Fibroblast of the conjunctiva (primary cell): Measurements from ENCODE around the gene CARHSP1.
"Not testable (repeated sequence)": the region's sequence is repeated elsewhere in the genome, so short reads cannot be mapped to it uniquely, and the experiment has no call there.

Source experiments
- DNase-seq: peaks from one replicate; pipeline ENCODE4 v3.0.0-alpha.2; 2010; ENCODE audit warnings: low read depth

Gene CARHSP1

DNA sequence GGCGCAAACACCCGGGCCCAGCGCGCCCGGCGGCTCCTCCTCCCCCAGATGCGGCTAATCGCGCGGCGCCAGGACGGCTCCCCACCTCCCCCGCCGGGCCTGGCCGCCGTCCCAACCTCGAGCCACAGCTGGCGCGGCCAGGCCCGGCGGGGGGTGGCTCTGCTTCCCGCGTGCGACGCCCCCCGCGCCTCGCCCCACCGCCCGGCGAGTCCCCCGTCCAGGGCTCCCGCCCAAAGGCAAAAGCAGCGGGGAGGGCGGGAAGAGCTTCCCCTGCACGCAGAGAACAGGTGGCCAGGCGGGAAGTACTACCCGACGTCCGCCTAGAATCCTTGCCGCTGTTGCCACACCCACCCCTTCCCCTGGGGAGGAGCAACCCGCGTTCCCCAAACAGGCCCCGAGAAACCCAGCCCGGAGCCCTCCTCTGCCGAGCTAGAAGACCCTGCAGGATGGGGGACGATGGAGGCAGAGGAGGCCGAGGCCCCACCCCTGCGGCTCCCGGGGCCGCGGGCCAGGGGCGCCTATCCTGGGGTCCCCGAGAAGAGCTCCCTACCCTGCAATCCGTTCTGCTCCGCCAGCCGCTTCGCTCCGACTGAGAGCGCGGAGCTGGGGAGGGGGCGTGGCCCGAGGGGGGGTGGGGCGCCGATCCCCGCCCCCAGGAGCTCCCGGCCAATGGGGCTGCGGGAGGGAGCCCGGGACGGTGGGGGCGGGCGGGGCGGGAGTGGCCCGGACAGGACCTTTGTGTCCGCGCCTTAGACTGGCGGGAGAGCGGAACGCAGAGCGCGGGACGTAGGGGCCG lies at the start of gene CARHSP1:
CARHSP1 (minus strand) TSS at position 591 of the 796 bp plus-strand sequence. CDS start 9,678 bp downstream, outside the sequence.
- DNase-seq = peak; percentile 75

DNA sequence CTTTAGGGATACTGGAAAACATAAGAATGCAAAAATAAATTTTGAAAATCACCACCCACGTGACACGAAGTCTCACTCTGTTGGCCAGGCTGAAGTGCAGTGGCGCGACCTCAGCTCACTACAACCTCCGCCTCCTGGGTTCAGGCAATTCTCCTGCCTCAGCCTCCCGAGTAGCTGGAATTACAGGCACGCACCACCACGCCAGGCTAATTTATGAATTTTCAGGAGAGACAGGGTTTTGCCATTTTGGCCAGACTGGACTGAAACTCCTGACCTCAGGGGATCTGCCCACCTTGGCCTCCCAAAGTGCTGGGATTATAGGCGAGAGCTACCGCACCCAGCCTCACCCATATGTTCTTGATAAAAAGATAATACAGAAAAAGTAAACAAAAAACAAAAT lies 48.5 kb upstream of the CARHSP1 start:
- not testable (repeated sequence) for DNase-seq

DNA sequence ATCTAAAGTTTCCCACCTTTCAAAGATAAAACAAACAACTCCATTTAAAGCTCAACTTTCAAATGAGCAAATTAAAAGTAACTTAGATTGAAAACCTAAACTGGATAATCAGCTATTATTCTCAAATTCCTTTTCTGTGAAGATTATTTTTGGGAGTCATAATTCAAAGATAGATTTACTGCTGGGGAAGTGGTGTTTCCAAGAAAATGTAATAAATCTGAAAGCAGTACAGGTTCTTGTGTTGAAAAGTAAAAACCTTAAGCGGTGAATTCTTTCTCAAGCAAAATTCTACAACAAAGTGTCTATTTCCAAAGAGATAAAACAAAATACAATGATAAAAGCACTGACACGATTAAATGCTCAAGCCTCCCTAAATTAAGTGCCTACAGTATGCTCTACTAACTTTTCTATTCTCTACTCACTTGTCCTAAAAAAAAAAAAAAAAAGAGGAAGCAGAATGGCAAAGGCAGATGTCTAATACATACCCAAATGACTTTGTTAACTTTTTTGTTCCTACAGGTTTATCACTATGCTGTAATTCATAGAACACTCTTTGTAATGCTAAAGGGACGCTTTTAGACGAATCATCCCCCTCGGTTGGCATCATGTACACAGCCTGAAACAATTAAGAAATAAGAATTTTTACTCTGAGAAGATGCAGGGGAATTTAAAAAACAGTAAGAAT lies 47.9 kb upstream of the CARHSP1 start:
- DNase-seq = no peak

GRCh38 chr16:8915722-8916301 lies 47.0 kb upstream of the CARHSP1 start:
- DNase-seq = no peak

DNA sequence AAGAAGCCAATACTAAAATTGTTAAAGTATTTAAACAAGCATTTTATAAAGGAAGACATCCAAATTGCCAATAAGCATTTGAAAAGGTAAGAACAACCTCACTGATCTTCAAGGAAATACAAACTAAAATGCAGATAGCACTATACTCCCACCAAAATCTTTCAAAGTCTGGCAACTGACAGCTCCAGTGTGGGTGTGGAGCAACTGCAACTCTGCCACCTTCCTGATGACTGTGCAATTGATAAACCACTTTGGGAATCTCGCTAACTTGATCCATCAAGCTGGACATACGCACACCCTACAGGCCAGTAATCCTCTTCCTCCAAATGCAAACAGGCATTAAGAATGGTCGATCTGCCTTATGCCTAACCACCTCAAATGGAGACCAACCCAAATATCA lies 45.3 kb upstream of the CARHSP1 start:
- DNase-seq = no peak

DNA sequence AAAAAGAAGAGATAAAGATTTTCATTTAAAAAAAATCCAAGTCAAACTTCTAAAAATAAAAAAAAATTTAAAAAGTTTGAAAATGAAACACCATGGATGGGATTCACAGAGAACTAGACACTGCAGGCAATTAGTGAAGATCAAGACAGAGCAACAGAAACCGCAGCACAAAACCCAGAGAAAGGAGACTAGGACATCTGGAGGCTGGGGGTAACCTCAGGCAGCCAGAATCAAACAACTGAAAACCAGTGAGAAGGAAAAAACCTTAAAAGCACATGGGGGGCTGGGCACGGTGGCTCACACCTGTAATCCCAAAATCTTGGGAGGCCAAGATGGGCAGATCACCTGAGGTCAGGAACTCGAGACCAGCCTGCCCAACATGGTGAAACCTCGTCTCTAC lies 44.0 kb upstream of the CARHSP1 start:
- DNase-seq = no peak

DNA sequence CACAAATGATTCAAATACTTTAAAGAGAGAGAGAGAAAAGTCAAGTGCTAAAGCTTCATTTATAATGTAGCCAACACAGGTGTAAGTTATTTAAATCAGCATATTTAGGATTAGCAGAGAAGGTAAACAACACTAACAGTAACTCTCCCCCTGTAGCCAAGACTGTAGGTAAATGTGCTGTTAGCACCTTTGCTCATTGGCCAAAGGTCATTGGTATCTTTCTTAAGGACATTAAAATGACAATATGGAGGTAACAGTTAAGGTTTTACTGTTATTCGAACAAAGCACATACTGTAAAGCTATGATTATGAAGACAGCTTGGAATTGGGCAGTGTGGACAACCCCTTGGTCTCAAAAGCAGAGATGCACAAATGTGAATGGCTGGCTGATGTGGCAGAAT lies 42.0 kb upstream of the CARHSP1 start:
- DNase-seq = no peak

DNA sequence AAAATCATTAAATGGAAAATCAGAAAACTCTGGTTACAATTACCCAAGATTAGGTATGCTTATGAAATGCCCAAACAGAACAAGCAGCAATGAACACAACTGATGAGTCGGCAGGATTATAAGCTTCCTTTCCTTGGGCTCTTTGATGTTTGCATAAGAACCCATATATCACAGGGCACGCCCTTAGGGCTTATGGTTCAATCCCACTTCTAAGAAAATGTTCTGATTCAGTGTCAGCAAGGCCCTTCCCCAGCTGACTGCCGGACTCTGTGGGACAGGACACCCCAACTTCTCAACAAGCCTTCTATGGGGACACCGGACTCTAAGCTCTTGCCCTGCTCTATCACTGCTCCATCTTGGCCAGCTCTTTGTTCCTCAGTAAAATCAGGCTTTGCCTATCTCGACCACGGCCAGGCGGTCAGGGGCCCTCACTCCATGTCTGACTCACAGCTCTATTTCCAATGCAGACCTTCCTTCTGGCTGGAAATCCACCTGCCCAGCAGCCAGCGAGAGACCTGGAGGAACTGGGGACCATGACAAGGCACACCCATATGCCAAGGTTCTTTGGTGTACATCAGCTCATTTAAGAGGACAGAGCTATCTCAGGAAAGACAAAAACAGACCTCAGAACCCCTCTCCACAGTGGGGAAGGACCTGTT lies 40.1 kb upstream of the CARHSP1 start:
- DNase-seq = no peak

GRCh38 chr16:8907096-8907495 lies 38.3 kb upstream of the CARHSP1 start:
- no peak for DNase-seq

DNA sequence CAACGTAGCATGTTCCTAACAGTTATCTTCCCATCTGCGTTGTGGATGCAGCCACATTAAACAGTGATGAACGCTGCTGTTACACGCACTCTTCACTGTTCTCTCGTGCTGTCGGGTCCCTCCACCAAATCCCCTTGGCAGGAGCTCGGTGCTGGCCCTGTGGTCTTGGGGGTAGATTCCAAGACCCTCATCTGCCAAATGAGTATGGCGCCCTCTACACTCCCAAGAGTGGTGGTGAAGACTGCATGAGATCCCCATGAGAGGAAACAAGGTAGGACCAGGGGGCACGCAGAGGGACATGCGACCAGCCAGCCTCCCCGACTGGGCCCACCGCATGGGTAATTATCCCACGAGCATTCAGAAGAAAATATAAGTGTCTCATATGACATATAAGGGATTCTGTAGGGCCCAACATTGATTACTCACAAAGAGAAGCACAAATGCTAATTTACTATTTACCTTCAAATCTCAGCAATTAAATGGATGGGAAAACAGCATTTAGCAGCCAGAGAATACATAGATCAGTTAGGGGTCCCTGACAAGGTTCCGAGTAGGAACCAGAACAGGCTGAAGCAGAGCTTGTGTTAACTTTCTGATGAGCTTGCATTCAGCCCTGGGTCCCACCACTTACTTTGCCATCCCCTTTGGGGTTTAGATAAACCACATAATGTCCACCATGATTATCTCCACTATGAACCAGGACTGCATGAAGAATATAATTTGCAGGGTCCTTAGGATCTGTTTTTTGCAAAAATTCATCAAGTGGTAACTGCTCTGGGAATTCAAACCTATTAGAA lies 37.2 kb upstream of the CARHSP1 start:
- no peak for DNase-seq

DNA sequence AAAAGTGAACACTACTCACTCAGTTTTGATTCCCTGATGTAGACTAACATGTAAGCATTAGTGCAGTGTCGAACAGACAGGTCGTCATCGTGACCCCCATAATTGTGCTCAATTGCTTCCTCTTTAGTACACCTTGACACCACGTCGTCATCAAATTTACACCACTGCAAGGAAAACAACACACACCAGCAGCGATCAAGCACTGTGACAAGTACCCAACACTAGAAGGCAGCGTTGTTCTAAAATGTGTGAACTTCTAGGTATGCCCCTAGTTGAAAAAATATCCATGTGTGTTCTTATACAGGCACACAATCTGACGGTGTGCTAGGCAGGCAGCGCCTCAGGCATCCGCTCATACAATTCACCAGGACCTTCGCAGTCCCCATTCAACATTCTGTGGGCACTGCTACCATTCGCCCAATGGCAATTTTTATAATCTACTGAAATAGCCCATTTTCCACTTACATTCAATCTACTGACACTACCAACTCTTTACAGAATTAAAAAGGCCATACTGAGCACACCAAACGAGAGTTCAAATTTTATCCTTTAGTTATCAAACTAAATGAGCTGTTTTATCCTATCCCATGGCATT lies 36.5 kb upstream of the CARHSP1 start:
- DNase-seq = peak; percentile 29

- no peak for DNase-seq
Observed at GRCh38 chr16:8904018-8904430, 35.2 kb upstream of the CARHSP1 start.

GRCh38 chr16:8903004-8903403 lies 34.2 kb upstream of the CARHSP1 start:
- DNase-seq = no peak

DNA sequence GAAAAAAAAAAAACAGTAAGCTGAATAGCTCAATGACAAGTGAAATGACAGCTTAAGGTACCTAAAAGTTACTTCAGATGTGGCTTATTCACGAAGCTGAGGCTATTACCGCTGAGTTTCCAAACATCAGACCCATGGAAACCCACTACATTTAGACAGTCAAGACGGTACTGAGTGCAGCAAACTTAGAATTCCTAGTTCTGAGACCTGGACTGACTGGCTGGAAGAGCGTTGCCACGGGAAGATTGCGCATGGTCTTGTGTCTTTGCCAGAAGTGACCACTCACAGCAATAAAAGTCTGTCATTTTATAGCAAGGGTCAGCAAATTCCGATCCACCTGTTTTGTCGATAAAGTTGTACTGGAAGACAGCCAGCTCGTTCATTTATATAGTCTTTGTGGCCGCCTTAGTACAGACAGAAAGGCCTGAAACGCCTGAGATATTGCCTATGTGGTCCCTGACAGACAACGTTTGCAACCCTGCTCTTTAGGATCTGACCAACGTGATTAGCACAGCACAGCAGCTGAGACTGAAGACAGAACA lies 32.6 kb upstream of the CARHSP1 start:
- no peak for DNase-seq

DNA sequence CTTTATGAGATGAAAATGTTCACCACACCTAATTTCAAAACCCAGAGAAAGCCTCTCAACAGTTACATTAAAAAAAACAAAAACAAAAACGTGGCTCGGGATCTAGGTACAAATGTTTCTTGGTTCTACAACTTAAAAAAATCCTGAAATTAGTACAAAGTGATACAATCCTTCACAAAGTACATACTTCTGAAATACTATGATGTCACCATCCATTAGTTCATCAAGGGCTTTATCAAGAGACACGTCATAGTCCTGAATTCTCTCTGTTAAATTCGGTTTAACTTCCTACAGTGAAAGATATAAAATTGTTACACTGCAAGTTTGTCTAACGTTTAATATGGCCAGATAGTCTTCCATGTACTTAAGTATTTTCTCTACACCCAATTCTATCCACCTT lies 31.5 kb upstream of the CARHSP1 start:
- no peak for DNase-seq

GRCh38 chr16:8899709-8900317 lies 31.0 kb upstream of the CARHSP1 start:
- DNase-seq = no peak

- DNase-seq = no peak
Observed at GRCh38 chr16:8898660-8899318, 30.0 kb upstream of the CARHSP1 start.

- DNase-seq = no peak
Observed at GRCh38 chr16:8894736-8895334, 26.0 kb upstream of the CARHSP1 start.

- no peak for DNase-seq
Observed at GRCh38 chr16:8893976-8894690, 25.3 kb upstream of the CARHSP1 start.
